Spleen (tissue), 7 donors: ENCODE data around the gene GRM3.

Source experiments
- POLR2A ChIP-seq, 3 donors: fragments of 450-650 bp; IDR thresholded peaks; one replicate each; pipeline ENCODE4 v1.5.1; 2017; ENCODE audit warnings: antibody characterized with exemption in 3 of 3, mild to moderate bottlenecking in 1 of 3
- POLR2AphosphoS5 ChIP-seq, 3 donors: sonication (generic); formaldehyde crosslinking; IDR thresholded peaks; one replicate each; pipeline ENCODE4 v1.5.1; 2017; ENCODE audit warnings: antibody characterized with exemption in 3 of 3
- TF ChIP-seq, protein P1 (sequence below), 11 experiments: fragments of 200-600 bp in 7 of 11; fragments of 450-650 bp in 4 of 11; sonication (generic) in 4 of 11; IDR thresholded peaks in 8 of 11; conservative IDR thresholded peaks in 3 of 11; 1 replicate in 7 of 11; 2 replicates in 4 of 11; pipeline versions ENCODE4 v1.4.0 to v1.8.0; 2016 to 2021; ENCODE audit warnings: antibody characterized with exemption in 11 of 11, inconsistent platforms in 4 of 11, mild to moderate bottlenecking in 1 of 11
- donor health status: DM: no; HTN: no; CAD: no; lungs with moderate emphysema.
- donor health status: DM: no; HTN: no; CAD: no.
- donor health status: DM: no; HTN: no; CAD: no.

DNA sequence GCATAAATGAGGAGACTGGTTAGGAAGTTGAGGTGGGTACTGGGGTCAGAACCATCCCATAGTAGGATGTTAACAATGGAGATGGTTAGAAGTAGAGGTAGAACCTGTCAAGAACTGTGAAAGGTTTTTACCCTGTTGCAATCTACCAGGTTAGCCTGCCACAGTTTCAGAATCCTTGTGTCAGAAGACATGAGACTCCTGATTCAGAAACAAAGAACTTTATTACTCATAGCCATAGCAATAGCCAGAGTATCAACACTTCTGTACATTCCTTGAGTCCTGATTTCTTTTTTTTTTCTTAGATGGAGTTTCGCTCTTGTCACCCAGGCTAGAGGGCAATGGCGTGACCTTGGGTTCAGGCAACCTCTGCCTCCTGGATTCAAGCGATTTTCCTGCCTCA is 200.9 kb downstream of the GRM3 start:
- TF ChIP-seq, protein P1, sequence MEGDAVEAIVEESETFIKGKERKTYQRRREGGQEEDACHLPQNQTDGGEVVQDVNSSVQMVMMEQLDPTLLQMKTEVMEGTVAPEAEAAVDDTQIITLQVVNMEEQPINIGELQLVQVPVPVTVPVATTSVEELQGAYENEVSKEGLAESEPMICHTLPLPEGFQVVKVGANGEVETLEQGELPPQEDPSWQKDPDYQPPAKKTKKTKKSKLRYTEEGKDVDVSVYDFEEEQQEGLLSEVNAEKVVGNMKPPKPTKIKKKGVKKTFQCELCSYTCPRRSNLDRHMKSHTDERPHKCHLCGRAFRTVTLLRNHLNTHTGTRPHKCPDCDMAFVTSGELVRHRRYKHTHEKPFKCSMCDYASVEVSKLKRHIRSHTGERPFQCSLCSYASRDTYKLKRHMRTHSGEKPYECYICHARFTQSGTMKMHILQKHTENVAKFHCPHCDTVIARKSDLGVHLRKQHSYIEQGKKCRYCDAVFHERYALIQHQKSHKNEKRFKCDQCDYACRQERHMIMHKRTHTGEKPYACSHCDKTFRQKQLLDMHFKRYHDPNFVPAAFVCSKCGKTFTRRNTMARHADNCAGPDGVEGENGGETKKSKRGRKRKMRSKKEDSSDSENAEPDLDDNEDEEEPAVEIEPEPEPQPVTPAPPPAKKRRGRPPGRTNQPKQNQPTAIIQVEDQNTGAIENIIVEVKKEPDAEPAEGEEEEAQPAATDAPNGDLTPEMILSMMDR (IDR thresholded peaks at IDR 0.05 in 8 of 11, conservative IDR thresholded peaks at IDR 0.05 in 3 of 11) = no peak
- TF ChIP-seq POLR2AphosphoS5 (IDR thresholded peaks at IDR 0.05) (no peak), POLR2A (IDR thresholded peaks at IDR 0.05) (no peak)
